GM19240 (cell line): Measurements from ENCODE around the gene ACACB.
"Not testable (repeated sequence)": the region's sequence is repeated elsewhere in the genome, so short reads cannot be mapped to it uniquely, and the experiment has no call there.

ENCODE experiments used
- DNase-seq: peaks from one replicate; pipeline ENCODE4 v3.0.0; 2011; ENCODE audit warnings: low spot score; ENCODE audit not compliant: insufficient read length

The ACACB gene

GRCh38 chr12:109172787-109173186, 56.4 kb downstream of the ACACB start:
- not testable (repeated sequence) for DNase-seq

GRCh38 chr12:109173443-109174240, 57.3 kb downstream of the ACACB start:
- DNase-seq = no peak

GRCh38 chr12:109174468-109174867, 58.1 kb downstream of the ACACB start:
- DNase-seq = no peak

- DNase-seq = no peak
Observed at GRCh38 chr12:109178532-109178931, 62.1 kb downstream of the ACACB start.

- no peak for DNase-seq
Observed at GRCh38 chr12:109179927-109180326, 63.5 kb downstream of the ACACB start.

GRCh38 chr12:109182041-109182839, 65.9 kb downstream of the ACACB start:
- no peak for DNase-seq

- no peak for DNase-seq
Observed at GRCh38 chr12:109185441-109185840, 69.1 kb downstream of the ACACB start.

GRCh38 chr12:109186993-109187653, 70.7 kb downstream of the ACACB start:
- DNase-seq = no peak

GRCh38 chr12:109188108-109188712, 71.8 kb downstream of the ACACB start:
- no peak for DNase-seq

- no peak for DNase-seq
Observed at GRCh38 chr12:109189291-109189690, 72.9 kb downstream of the ACACB start.

- DNase-seq = no peak
Observed at GRCh38 chr12:109191621-109192250, 75.3 kb downstream of the ACACB start.

GRCh38 chr12:109192358-109192757, 76.0 kb downstream of the ACACB start:
- no peak for DNase-seq

- DNase-seq = no peak
Observed at GRCh38 chr12:109193896-109194295, 77.5 kb downstream of the ACACB start.

- no peak for DNase-seq
Observed at GRCh38 chr12:109196332-109196731, 79.9 kb downstream of the ACACB start.

- no peak for DNase-seq
Observed at GRCh38 chr12:109197327-109197726, 80.9 kb downstream of the ACACB start.

- DNase-seq = no peak
Observed at GRCh38 chr12:109199324-109199723, 82.9 kb downstream of the ACACB start.

- no peak for DNase-seq
Observed at GRCh38 chr12:109200825-109201495, 84.6 kb downstream of the ACACB start.

GRCh38 chr12:109201496-109201885, 85.1 kb downstream of the ACACB start:
- DNase-seq = no peak

GRCh38 chr12:109202770-109203169, 86.4 kb downstream of the ACACB start:
- no peak for DNase-seq

- DNase-seq = no peak
Observed at GRCh38 chr12:109203480-109203879, 87.1 kb downstream of the ACACB start.

- DNase-seq = no peak
Observed at GRCh38 chr12:109209082-109209481, 92.7 kb downstream of the ACACB start.
